ENCODE measurements around the gene AGRN. TPM values are rescaled to one million over a fixed set of nuclear protein-coding genes. Genes with fewer than 3 reads are reported as not detected.
"Not testable (repeated sequence)": the region's sequence is repeated elsewhere in the genome, so short reads cannot be mapped to it uniquely, and the experiment has no call there.

Gene AGRN
- total and polyA plus RNA-seq, 7 donors: 2.8 to 54.4 (median 6.4) TPM

GRCh38 chr1:1014799-1015681, 4.9 kb upstream of the AGRN start:
- no peak for DNase-seq
- H3K36me3 ChIP-seq: no peaks in the 10 kb centered on the region
- 66 to 76% methylated on average over 20 of the region's 20 CpGs for WGBS, 2 donors
- H3K4me3 ChIP-seq: peak overlapping the region in 3 of 4 donors; percentile 55 to 70 (median 65)
- peaks cover 0 to 27% (median 24%) of the 10 kb centered on the region in 4 donors for H3K4me1 ChIP-seq
- intact Hi-C loops (cut with DNase I): no loop called here
- TF ChIP-seq POLR2A (IDR thresholded peaks at IDR 0.05) (no peak), CTCF (IDR thresholded peaks at IDR 0.05) (peak in 1 of 4 experiments; percentile 20)
- no peaks in the 10 kb centered on the region for H3K9me3 ChIP-seq
- H3K27ac ChIP-seq: peak overlapping the region in 3 of 4 donors; percentile 92 to 95 (median 93)
- H3K27me3 ChIP-seq: no peaks in the 10 kb centered on the region

GRCh38 chr1:1017397-1018320, 2.3 kb upstream of the AGRN start:
- WGBS, 2 donors: 54 to 73% methylated on average over 17 of the region's 17 CpGs
- peaks cover 0 to 43% (median 37%) of the 10 kb centered on the region in 4 donors for H3K4me1 ChIP-seq
- intact Hi-C loops (cut with DNase I); H3K36me3 ChIP-seq; H3K9me3 ChIP-seq; H3K4me3 ChIP-seq; H3K27me3 ChIP-seq; DNase-seq; H3K27ac ChIP-seq: not testable (repeated sequence)

- DNase-seq; H3K4me3 ChIP-seq; H3K27ac ChIP-seq; H3K9me3 ChIP-seq; H3K27me3 ChIP-seq; H3K36me3 ChIP-seq; intact Hi-C loops (cut with DNase I): not testable (repeated sequence)
- WGBS, 2 donors: 91 to 95% methylated on average over 26 of the region's 26 CpGs
- peaks cover 0 to 40% (median 35%) of the 10 kb centered on the region in 4 donors for H3K4me1 ChIP-seq
Measured at GRCh38 chr1:1018321-1018685, 1.6 kb upstream of the AGRN start.

GRCh38 chr1:1019122-1019999, 559 bp upstream of the AGRN start:
- Histone ChIP-seq H3K9me3 (no peaks in the 10 kb centered on the region), H3K4me3 (peak overlapping the region; percentile 52 to 91 (median 85)), H3K4me1 (peaks cover 0 to 30% (median 26%) of the 10 kb centered on the region in 4 donors), H3K27ac (peak overlapping the region; percentile 90 to 98 (median 96)), H3K27me3 (peaks cover 0 to 4% (median 0%) of the 10 kb centered on the region in 3 donors), H3K36me3 (no peaks in the 10 kb centered on the region)
- DNase-seq: peak; percentile 93
- intact Hi-C loops (cut with DNase I): loop anchor here (1.0 kb wide), 1 partner anchor 19 kb away; the partner anchor contains the start of gene HES4
- TF ChIP-seq POLR2A (IDR thresholded peaks at IDR 0.05): no peak
- no peak for TF ChIP-seq EP300 (IDR thresholded peaks at IDR 0.05)
- TF ChIP-seq POLR2AphosphoS5 (IDR thresholded peaks at IDR 0.05): peak in 2 of 4 donors; percentile 37 to 39
- TF ChIP-seq CTCF (IDR thresholded peaks at IDR 0.05): peak in 2 of 4 experiments; percentile 31 to 50
- WGBS, 2 donors: 1 to 3% methylated on average over 75 to 90 of the region's 91 CpGs

- 1% methylated on average over 59 of the region's 59 CpGs for WGBS, 2 donors
- Histone ChIP-seq H3K4me1 (peaks cover 0 to 23% (median 23%) of the 10 kb centered on the region in 4 donors), H3K27me3 (peaks cover 0 to 4% (median 0%) of the 10 kb centered on the region in 3 donors), H3K27ac (peak overlapping the region; percentile 90 to 98 (median 96)), H3K9me3 (no peaks in the 10 kb centered on the region), H3K4me3 (peak overlapping the region; percentile 43 to 91 (median 85)), H3K36me3 (no peaks in the 10 kb centered on the region)
- DNase-seq: no peak
- TF ChIP-seq POLR2A (IDR thresholded peaks at IDR 0.05) (no peak), POLR2AphosphoS5 (IDR thresholded peaks at IDR 0.05) (no peak), EP300 (IDR thresholded peaks at IDR 0.05) (no peak)
- intact Hi-C loops (cut with DNase I): loop anchor here (2.0 to 5.0 kb wide), 3 partner anchors 20 to 97 kb away; partner anchors contain the start of gene C1orf159
Measured at GRCh38 chr1:1020415-1021009, 592 bp downstream of the AGRN start.
